A549 treated with AZD9567 at 1 μM for 4 hours (cell line): ENCODE results near the gene ZCCHC3. TPM values are rescaled to one million over a fixed set of nuclear protein-coding genes. Genes with fewer than 3 reads are reported as not detected.

Source experiments
- total RNA-seq: library from RNA; stranded (reverse); fragments of 200-300 nt; extraction: Qiagen RNA extraction; gene quantifications from 5 replicates; pipeline ENCODE4 v1.2.3, GENCODE V29; 2022; ENCODE audit not compliant: insufficient read depth

Gene ZCCHC3, protein sequence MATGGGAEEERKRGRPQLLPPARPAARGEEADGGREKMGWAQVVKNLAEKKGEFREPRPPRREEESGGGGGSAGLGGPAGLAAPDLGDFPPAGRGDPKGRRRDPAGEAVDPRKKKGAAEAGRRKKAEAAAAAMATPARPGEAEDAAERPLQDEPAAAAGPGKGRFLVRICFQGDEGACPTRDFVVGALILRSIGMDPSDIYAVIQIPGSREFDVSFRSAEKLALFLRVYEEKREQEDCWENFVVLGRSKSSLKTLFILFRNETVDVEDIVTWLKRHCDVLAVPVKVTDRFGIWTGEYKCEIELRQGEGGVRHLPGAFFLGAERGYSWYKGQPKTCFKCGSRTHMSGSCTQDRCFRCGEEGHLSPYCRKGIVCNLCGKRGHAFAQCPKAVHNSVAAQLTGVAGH
- total RNA-seq, result 19.0 to 23.4 TPM (median 23.2 TPM) in 5 replicates

DNA sequence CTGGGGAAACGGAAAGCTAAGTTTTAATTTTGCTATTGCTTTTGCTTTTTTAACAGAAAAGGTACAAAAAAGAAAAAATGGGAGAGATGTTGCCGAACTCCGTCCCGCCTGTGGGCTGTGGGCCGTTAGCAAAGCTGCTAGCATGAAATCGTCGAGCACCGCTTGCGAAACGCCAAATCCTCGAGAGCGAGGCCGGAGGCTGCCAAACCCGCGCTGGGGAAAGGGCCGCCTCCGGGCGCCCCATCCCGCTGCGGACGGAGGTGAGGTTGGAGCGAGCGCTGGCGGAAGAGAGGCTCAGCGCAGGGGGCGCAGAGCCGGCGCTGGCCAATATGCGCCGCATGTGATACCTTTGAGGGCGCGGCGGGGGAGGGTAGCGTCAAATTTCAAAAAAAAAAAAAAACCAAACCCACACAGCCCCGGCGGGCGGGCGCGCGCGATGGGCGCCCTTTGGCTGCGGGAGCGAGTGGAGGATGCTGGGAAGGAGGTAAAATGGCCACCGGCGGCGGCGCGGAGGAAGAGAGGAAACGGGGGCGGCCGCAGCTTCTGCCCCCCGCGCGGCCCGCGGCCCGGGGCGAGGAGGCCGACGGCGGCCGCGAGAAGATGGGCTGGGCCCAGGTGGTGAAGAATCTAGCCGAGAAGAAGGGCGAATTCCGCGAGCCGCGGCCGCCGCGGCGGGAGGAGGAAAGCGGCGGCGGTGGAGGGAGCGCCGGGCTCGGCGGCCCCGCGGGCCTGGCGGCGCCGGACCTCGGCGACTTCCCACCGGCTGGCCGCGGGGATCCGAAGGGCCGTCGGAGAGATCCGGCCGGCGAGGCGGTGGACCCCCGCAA, at the start of gene ZCCHC3:
ZCCHC3 (plus strand) TSS at position 473 of the 827 bp plus-strand sequence; CDS start at position 490, 17 bp downstream.

DNA sequence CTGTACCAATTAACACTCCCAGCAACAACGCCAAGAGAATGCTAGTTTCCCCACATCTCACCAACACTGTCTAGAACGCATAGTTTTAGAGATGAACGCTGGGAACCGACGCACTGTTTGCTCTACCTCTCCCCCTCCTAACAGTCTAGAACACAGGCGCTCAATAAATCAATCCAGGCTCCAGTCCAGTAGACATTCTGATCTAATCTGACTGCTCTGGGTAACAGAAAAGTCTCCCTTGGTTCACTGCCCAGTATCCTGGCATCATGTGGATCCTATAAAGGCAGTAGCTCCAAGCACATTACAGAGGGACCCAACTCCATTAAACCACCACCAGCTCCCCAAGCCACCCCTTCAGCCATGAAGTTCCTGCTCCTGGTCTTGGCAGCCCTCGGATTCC, 40.0 kb upstream of the ZCCHC3 start, which contains the start of gene DEFB132:
DEFB132 (plus strand) TSS at position 306 of the 400 bp plus-strand sequence; CDS start at position 361, 55 bp downstream.

GRCh38 chr20:290084-290831, 7.1 kb upstream of the ZCCHC3 start, which contains the start of gene C20orf96:
TSS of gene C20orf96 (minus strand) at chr20:290750. CDS start at chr20:290610, 140 bp downstream.

GRCh38 chr20:325045-325888, 27.9 kb downstream of the ZCCHC3 start, which contains the start of gene SOX12:
TSS of gene SOX12 (plus strand) at chr20:325552. CDS start at chr20:325925, 373 bp downstream.

GRCh38 chr20:346640-347316, 49.4 kb downstream of the ZCCHC3 start, which contains the start of gene NRSN2:
TSS of gene NRSN2 (plus strand) at chr20:347111. CDS start at chr20:349644, 2,533 bp downstream.

Other genes with a start within 250 kb of the ZCCHC3 start
- not detected in 5 replicates for gene DEFB125, start 209.9 kb upstream of the ZCCHC3 start, total RNA-seq
- gene DEFB126, start 155.0 kb upstream of the ZCCHC3 start, total RNA-seq, result not detected in 5 replicates
- not detected in 5 replicates for gene DEFB127, start 140.1 kb upstream of the ZCCHC3 start, total RNA-seq
- not detected in 5 replicates for gene DEFB128, start 107.9 kb upstream of the ZCCHC3 start, total RNA-seq
- gene DEFB129, start 70.3 kb upstream of the ZCCHC3 start, total RNA-seq, result not detected in 5 replicates
- not detected in 5 replicates for gene DEFB132, start 39.8 kb upstream of the ZCCHC3 start, total RNA-seq
- gene C20orf96, start 6.8 kb upstream of the ZCCHC3 start, total RNA-seq, result 5.8 to 11.7 TPM (median 11.3 TPM) in 5 replicates
- 15.3 to 25.9 TPM (median 23.7 TPM) in 5 replicates for gene SOX12, start 28.0 kb downstream of the ZCCHC3 start, total RNA-seq
- gene NRSN2, start 49.5 kb downstream of the ZCCHC3 start, total RNA-seq, result 43.7 to 61.6 TPM (median 60.4 TPM) in 5 replicates
- gene TRIB3, start 83.2 kb downstream of the ZCCHC3 start, total RNA-seq, result 42.0 to 50.0 TPM (median 46.9 TPM) in 5 replicates
- gene RBCK1, start 110.7 kb downstream of the ZCCHC3 start, total RNA-seq, result 121 to 142 TPM (median 137 TPM) in 5 replicates
- 35.2 to 42.6 TPM (median 36.7 TPM) in 5 replicates for gene TBC1D20, start 165.0 kb downstream of the ZCCHC3 start, total RNA-seq
- 132 to 236 TPM (median 147 TPM) in 5 replicates for gene CSNK2A1, start 246.2 kb downstream of the ZCCHC3 start, total RNA-seq